H9 (cell line): ENCODE results near the gene PAX6. TPM values are rescaled to one million over a fixed set of nuclear protein-coding genes. Genes with fewer than 3 reads are reported as not detected.
A peak's percentile ranks its signal among the peaks of the same experiment; 100 is the strongest.

ENCODE experiments used
- DNase-seq: peaks from one replicate; pipeline ENCODE4 v3.0.0-alpha.2; 2017
- H2AFZ ChIP-seq: one replicate; pipeline ENCODE4 v1.6.1; 2013; ENCODE audit warnings: mild to moderate bottlenecking, low read length, control low read depth, moderate library complexity
- H2AK5ac ChIP-seq: 2 replicates; pipeline ENCODE4 v1.6.1; 2013; ENCODE audit warnings: low read length, control low read depth, mixed read lengths; ENCODE audit not compliant: insufficient read length
- H2BK120ac ChIP-seq: one replicate; pipeline ENCODE4 v1.6.1; 2013; ENCODE audit warnings: low read depth, mild to moderate bottlenecking, low read length, control low read depth, inconsistent platforms; ENCODE audit not compliant: poor library complexity, severe bottlenecking
- H2BK12ac ChIP-seq: 2 replicates; pipeline ENCODE4 v1.6.1; 2013; ENCODE audit warnings: low read length, control low read depth, mixed read lengths, low read depth; ENCODE audit not compliant: insufficient read length
- H2BK15ac ChIP-seq: 2 replicates; pipeline ENCODE4 v1.6.1; 2013; ENCODE audit warnings: low read depth, low read length, control low read depth
- H2BK20ac ChIP-seq: one replicate; pipeline ENCODE4 v1.6.1; 2013; ENCODE audit warnings: low read depth, mild to moderate bottlenecking, low read length, control low read depth, inconsistent platforms; ENCODE audit not compliant: poor library complexity, severe bottlenecking
- H2BK5ac ChIP-seq: 2 replicates; pipeline ENCODE4 v1.6.1; 2013; ENCODE audit warnings: low read length, control low read depth, mixed read lengths; ENCODE audit not compliant: insufficient read length
- H3K14ac ChIP-seq: 2 replicates; pipeline ENCODE4 v1.6.1; 2013; ENCODE audit warnings: low read length, control low read depth; ENCODE audit not compliant: insufficient read depth
- H3K18ac ChIP-seq: 2 replicates; pipeline ENCODE4 v1.6.1; 2013; ENCODE audit warnings: low read depth, mild to moderate bottlenecking, mixed read lengths, low read length, control low read depth; ENCODE audit not compliant: insufficient read length
- H3K23ac ChIP-seq: 2 replicates; pipeline ENCODE4 v1.6.1; 2013; ENCODE audit warnings: low read length, control low read depth, mixed read lengths, low read depth; ENCODE audit not compliant: insufficient read length
- H3K23me2 ChIP-seq: 2 replicates; pipeline ENCODE4 v1.6.1; 2013; ENCODE audit warnings: low read depth, mild to moderate bottlenecking, mixed read lengths, low read length, control low read depth; ENCODE audit not compliant: insufficient read length, poor library complexity, severe bottlenecking
- H3K27ac ChIP-seq: 2 replicates; pipeline ENCODE4 v1.5.1; 2013; ENCODE audit warnings: low read length, control low read depth, mixed read lengths, low read depth; ENCODE audit not compliant: insufficient read length
- H3K27me3 ChIP-seq: 2 replicates; pipeline ENCODE4 v1.6.1; 2013; ENCODE audit warnings: low read length, control low read depth, inconsistent platforms; ENCODE audit not compliant: insufficient read depth
- H3K4ac ChIP-seq: 2 replicates; pipeline ENCODE4 v1.6.1; 2013; ENCODE audit warnings: low read depth, mild to moderate bottlenecking, control low read depth, inconsistent platforms, low read length, moderate library complexity
- H3K4me1 ChIP-seq: 2 replicates; pipeline ENCODE4 v1.6.1; 2013; ENCODE audit warnings: low read length, control low read depth, inconsistent platforms; ENCODE audit not compliant: insufficient read depth
- H3K4me2 ChIP-seq: 2 replicates; pipeline ENCODE4 v1.6.1; 2013; ENCODE audit warnings: low read length, control low read depth, mixed read lengths; ENCODE audit not compliant: insufficient read length, insufficient read depth
- H3K56ac ChIP-seq: 2 replicates; pipeline ENCODE4 v1.6.1; 2013; ENCODE audit warnings: low read depth, mild to moderate bottlenecking, mixed read lengths, low read length, control low read depth; ENCODE audit not compliant: insufficient read length
- H3K79me1 ChIP-seq: 2 replicates; pipeline ENCODE4 v1.6.1; 2013; ENCODE audit warnings: low read depth, mild to moderate bottlenecking, moderate library complexity, low read length, control low read depth, inconsistent platforms; ENCODE audit not compliant: insufficient read depth, poor library complexity, severe bottlenecking
- H3K79me2 ChIP-seq: 2 replicates; pipeline ENCODE4 v1.6.1; 2013; ENCODE audit warnings: low read length, control low read depth, inconsistent platforms; ENCODE audit not compliant: insufficient read depth
- H3K9ac ChIP-seq: 2 replicates; pipeline ENCODE4 v1.6.1; 2013; ENCODE audit warnings: low read length, control low read depth, mixed read lengths; ENCODE audit not compliant: insufficient read length; ENCODE audit errors: extremely low read depth
- H3K9me3 ChIP-seq: one replicate; pipeline ENCODE4 v1.6.1; 2013; ENCODE audit warnings: low read depth, low read length, inconsistent platforms; ENCODE audit not compliant: control insufficient read depth
- H3T11ph ChIP-seq: one replicate; pipeline ENCODE4 v1.6.1; 2013; ENCODE audit warnings: mild to moderate bottlenecking, low read length, control low read depth, inconsistent platforms
- H4K20me1 ChIP-seq: one replicate; pipeline ENCODE4 v1.6.1; 2013; ENCODE audit not compliant: control insufficient read depth, insufficient read length, insufficient read depth
- H4K5ac ChIP-seq: 2 replicates; pipeline ENCODE4 v1.6.1; 2013; ENCODE audit warnings: low read depth, mild to moderate bottlenecking, mixed read lengths, low read length, control low read depth; ENCODE audit not compliant: insufficient read length
- H4K8ac ChIP-seq: replicated peaks from 2 replicates; pipeline ENCODE4 v1.6.1; 2013; ENCODE audit warnings: low read length, control low read depth, mixed read lengths, low read depth; ENCODE audit not compliant: insufficient read length
- H4K91ac ChIP-seq: 2 replicates; pipeline ENCODE4 v1.6.1; 2013; ENCODE audit warnings: low read depth, mild to moderate bottlenecking, moderate library complexity, mixed read lengths, low read length, control low read depth; ENCODE audit not compliant: insufficient read length
- H3K27ac Mint-ChIP-seq, 3 experiments: 2 replicates in 2 of 3; 3 replicates in 1 of 3; pipeline ENCODE4 v1.8.0; 2020 to 2021; ENCODE audit warnings: mixed read lengths in 3 of 3, mild to moderate bottlenecking in 1 of 3, moderate library complexity in 1 of 3
- H3K27me3 Mint-ChIP-seq: 2 replicates; pipeline ENCODE4 v1.8.0; 2021; ENCODE audit warnings: low read depth, mild to moderate bottlenecking, moderate library complexity, mixed read lengths
- H3K36me3 Mint-ChIP-seq, 3 experiments: 2 replicates in 2 of 3; 3 replicates in 1 of 3; pipeline ENCODE4 v1.8.0; 2020 to 2021; ENCODE audit warnings: low read depth in 3 of 3, mixed read lengths in 3 of 3; ENCODE audit not compliant: insufficient read depth in 1 of 3
- H3K4me1 Mint-ChIP-seq, 2 experiments: 2 replicates each; pipeline ENCODE4 v1.8.0; 2020; ENCODE audit warnings: mixed read lengths in 2 of 2
- H3K4me3 Mint-ChIP-seq, 2 experiments: 2 replicates in 1 of 2; 3 replicates in 1 of 2; pipeline ENCODE4 v1.8.0; 2020 to 2021; ENCODE audit warnings: mild to moderate bottlenecking in 2 of 2, mixed read lengths in 2 of 2, moderate library complexity in 1 of 2
- H3K9me3 Mint-ChIP-seq, 2 experiments: 2 replicates in 1 of 2; 3 replicates in 1 of 2; pipeline ENCODE4 v1.8.0; 2020; ENCODE audit warnings: mild to moderate bottlenecking in 2 of 2, mixed read lengths in 2 of 2, moderate library complexity in 1 of 2
- WGBS: extraction: QIAGEN DNeasy Blood & Tissue Kit; methylation state at CpG from one replicate; pipeline ENCODE4 v1.1.7; 2013; ENCODE audit warnings: missing lambda C conversion rate, low lambda C conversion rate, mixed read lengths; ENCODE audit not compliant: insufficient read length; ENCODE audit errors: extremely low coverage; 5-methylcytosine and 5-hydroxymethylcytosine counted together
- total RNA-seq: library from RNA; stranded (reverse); gene quantifications from 2 replicates; pipeline ENCODE4 v1.2.1, GENCODE V29; 2021
- TF ChIP-seq, protein P1 (sequence below): fragments of 200-600 bp; sonication (generic); conservative IDR thresholded peaks from 3 replicates; pipeline ENCODE4 v1.8.0; 2021; ENCODE audit warnings: antibody characterized with exemption, mild to moderate bottlenecking

Gene PAX6
- total RNA-seq, 1 experiment from 2014 or later: not detected

- Histone ChIP-seq H3K27ac (no peak overlapping the region), H2BK5ac (no peak overlapping the region), H3K56ac (no peak overlapping the region), H3K4me1 (no peaks in the 10 kb centered on the region; the same call in 1 of the 2 replicates), H3K14ac (peak overlapping the region; percentile 0; the same call in 1 of the 2 replicates), H3K23me2 (peaks cover 25% of the 10 kb centered on the region), H3K4ac (no peak overlapping the region), H3K18ac (no peak overlapping the region), H2AFZ (no peak overlapping the region), H3T11ph (no peak overlapping the region), H2BK12ac (no peak overlapping the region), H2AK5ac (no peak overlapping the region), H3K23ac (no peak overlapping the region), H2BK120ac (no peak overlapping the region), H4K20me1 (peaks cover 3% of the 10 kb centered on the region), H3K9ac (no peak overlapping the region), H3K27me3 (peaks cover 82% of the 10 kb centered on the region), H4K91ac (no peak overlapping the region), H3K79me1 (no peaks in the 10 kb centered on the region), H4K8ac (no peak overlapping the region), H3K79me2 (no peaks in the 10 kb centered on the region), H2BK15ac (no peak overlapping the region), H4K5ac (no peak overlapping the region), H3K4me2 (no peak overlapping the region), H3K9me3 (no peaks in the 10 kb centered on the region), H2BK20ac (no peak overlapping the region)
- Mint-ChIP-seq H3K27ac (no peak overlapping the region; a peak in 1 of 7 replicates), H3K4me3 (no peak overlapping the region), H3K4me1 (peaks cover 59 to 78% of the 10 kb centered on the region in 2 experiments), H3K27me3 (peaks cover 99% of the 10 kb centered on the region), H3K9me3 (peaks cover 0 to 5% of the 10 kb centered on the region in 2 experiments; a peak in 1 of 5 replicates), H3K36me3 (no peaks in the 10 kb centered on the region; a peak in 1 of 7 replicates)
- DNase-seq: peak; percentile 50
- TF ChIP-seq, protein P1, sequence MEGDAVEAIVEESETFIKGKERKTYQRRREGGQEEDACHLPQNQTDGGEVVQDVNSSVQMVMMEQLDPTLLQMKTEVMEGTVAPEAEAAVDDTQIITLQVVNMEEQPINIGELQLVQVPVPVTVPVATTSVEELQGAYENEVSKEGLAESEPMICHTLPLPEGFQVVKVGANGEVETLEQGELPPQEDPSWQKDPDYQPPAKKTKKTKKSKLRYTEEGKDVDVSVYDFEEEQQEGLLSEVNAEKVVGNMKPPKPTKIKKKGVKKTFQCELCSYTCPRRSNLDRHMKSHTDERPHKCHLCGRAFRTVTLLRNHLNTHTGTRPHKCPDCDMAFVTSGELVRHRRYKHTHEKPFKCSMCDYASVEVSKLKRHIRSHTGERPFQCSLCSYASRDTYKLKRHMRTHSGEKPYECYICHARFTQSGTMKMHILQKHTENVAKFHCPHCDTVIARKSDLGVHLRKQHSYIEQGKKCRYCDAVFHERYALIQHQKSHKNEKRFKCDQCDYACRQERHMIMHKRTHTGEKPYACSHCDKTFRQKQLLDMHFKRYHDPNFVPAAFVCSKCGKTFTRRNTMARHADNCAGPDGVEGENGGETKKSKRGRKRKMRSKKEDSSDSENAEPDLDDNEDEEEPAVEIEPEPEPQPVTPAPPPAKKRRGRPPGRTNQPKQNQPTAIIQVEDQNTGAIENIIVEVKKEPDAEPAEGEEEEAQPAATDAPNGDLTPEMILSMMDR: no peak
- WGBS: no CpG with 5 or more reads among the region's 14 CpGs
Observed at GRCh38 chr11:31822927-31823643, 12.0 kb upstream of the PAX6 start.
